SU-DHL-6 (cell line): ENCODE data around the gene CCDC82.

ENCODE experiments used
- EZH2phosphoT487 ChIP-seq: fragments of 200-600 bp; sonication (generic), shearing (Covaris generic); conservative IDR thresholded peaks from 2 replicates; pipeline ENCODE4 v1.6.1; 2018; ENCODE audit warnings: mild to moderate bottlenecking, antibody characterized with exemption, low read length, moderate library complexity, mixed read lengths
- TF ChIP-seq, protein P1 (sequence below): fragments of 200-600 bp; sonication (generic); IDR thresholded peaks from one replicate; pipeline ENCODE4 v1.5.1; 2017; ENCODE audit warnings: antibody characterized with exemption, mild to moderate bottlenecking, low read length, moderate library complexity; ENCODE audit not compliant: insufficient read depth, poor library complexity, severe bottlenecking

DNA sequence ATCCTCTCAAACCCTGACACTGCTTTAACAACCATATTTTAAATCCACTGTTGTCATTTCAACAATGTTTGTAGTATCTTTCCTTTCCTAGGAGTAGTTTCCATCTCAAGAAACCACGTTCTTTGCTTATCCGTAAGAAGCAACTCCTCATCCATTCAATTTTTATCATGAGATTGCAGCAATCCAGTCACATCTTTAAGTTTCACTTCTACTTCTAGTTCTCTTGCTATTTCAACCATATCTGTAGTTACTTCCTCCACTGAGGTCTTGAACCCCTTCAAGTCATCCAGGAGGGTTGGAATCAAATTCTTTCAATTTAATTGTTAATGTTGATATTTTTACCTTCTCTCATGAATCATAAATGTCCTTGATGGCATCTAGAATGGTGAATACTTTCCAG is 22.4 kb downstream of the CCDC82 start:
- TF ChIP-seq, protein P1, sequence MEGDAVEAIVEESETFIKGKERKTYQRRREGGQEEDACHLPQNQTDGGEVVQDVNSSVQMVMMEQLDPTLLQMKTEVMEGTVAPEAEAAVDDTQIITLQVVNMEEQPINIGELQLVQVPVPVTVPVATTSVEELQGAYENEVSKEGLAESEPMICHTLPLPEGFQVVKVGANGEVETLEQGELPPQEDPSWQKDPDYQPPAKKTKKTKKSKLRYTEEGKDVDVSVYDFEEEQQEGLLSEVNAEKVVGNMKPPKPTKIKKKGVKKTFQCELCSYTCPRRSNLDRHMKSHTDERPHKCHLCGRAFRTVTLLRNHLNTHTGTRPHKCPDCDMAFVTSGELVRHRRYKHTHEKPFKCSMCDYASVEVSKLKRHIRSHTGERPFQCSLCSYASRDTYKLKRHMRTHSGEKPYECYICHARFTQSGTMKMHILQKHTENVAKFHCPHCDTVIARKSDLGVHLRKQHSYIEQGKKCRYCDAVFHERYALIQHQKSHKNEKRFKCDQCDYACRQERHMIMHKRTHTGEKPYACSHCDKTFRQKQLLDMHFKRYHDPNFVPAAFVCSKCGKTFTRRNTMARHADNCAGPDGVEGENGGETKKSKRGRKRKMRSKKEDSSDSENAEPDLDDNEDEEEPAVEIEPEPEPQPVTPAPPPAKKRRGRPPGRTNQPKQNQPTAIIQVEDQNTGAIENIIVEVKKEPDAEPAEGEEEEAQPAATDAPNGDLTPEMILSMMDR: no peak
- TF ChIP-seq EZH2phosphoT487: no peak
